ENCODE data around the gene SLC39A10.
"Not testable (repeated sequence)": the region's sequence is repeated elsewhere in the genome, so short reads cannot be mapped to it uniquely, and the experiment has no call there.

Gene SLC39A10

DNA sequence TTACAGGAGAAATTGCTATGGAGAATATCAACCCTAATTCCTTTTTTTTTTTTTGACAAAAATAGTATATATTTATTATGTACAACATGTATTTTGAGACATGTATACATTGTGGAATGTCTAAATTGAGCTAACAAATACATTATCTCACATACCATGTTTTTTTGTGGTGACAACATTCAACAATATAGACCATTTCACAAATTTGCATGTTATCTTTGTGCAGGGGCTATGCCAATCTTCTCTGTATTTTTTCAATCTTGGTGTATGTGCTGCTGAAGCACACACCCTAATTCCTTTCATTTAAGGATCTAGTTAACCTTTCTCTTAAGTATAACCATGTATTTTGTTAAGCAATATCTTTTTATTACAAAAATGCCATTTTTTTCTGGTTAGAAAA is 13.2 kb downstream of the SLC39A10 start:
- DNase-seq (ENCODE audit: low spot score) = no peak
- no peak for FAIRE-seq

GRCh38 chr2:195671563-195671962 is 14.5 kb downstream of the SLC39A10 start:
- DNase-seq (ENCODE audit: low spot score) (no peak), FAIRE-seq (no peak)

DNA sequence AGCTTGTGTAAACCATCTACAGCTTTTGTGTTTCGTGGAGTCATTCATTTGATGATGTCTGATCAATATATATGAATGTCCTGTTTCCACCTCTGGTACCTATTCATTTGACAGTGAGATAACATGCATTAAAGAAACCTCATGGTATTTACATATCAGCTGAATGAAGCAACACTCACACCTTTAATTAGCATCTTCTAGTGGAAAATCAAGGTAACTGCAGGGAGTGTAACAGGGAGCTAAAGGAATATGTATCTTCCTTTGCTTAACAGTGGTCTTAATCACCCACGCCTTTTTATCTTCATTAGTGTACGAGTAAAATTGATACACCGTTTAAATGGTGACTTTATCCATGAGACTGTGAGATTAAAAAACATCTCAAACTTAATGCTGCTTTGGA is 15.6 kb downstream of the SLC39A10 start:
- FAIRE-seq (no peak), DNase-seq (ENCODE audit: low spot score) (no peak)

GRCh38 chr2:195674491-195675221 is 17.6 kb downstream of the SLC39A10 start:
- FAIRE-seq = no peak
- no peak for DNase-seq (ENCODE audit: low spot score)

- DNase-seq (ENCODE audit: low spot score) (no peak), FAIRE-seq (no peak)
Measured at GRCh38 chr2:195675783-195676427, 18.9 kb downstream of the SLC39A10 start.

DNA sequence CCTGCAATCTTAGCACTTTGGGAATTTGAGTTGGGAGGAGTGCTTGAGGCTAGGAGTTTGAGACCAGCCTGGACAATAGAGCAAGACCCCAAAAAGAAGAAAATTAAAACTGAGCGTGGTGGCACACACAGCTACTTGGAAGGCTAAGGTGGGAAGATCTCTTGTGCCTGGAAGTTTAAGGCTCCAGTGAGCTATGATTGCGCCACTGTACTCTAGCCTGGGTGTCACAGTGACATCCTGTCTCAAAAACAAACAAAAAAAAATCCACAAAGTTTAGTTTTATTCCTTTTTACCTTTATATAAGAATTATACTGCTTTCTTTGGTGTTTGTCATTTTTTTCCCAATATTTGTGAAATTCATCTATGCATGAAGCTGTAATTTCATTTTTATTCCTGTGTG is 20.3 kb downstream of the SLC39A10 start:
- DNase-seq (ENCODE audit: low spot score) = no peak
- no peak for FAIRE-seq

DNA sequence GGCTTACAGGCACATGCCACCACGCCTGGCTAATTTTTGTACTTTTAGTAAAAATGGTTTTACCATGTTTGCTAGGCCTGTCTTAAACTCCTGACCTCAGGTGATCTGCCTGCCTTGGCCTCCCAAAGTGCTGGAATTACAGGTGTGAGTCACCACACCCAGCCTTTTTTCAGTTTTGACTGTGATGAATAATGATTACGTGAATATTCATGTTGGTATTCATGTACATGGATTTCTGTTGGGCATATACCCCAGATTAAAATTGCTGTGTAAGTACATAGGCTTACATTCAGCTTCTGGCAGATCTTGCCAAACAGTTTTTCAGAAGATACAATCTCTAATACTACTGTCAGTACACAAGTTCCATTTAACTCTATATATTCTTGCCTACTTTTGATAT is 20.9 kb downstream of the SLC39A10 start:
- FAIRE-seq = no peak
- no peak for DNase-seq (ENCODE audit: low spot score)

- DNase-seq (ENCODE audit: low spot score) (no peak), FAIRE-seq (no peak)
Measured at GRCh38 chr2:195682077-195682476, 25.1 kb downstream of the SLC39A10 start.

- DNase-seq (ENCODE audit: low spot score) (no peak), FAIRE-seq (no peak)
Measured at GRCh38 chr2:195683174-195683573, 26.1 kb downstream of the SLC39A10 start.

DNA sequence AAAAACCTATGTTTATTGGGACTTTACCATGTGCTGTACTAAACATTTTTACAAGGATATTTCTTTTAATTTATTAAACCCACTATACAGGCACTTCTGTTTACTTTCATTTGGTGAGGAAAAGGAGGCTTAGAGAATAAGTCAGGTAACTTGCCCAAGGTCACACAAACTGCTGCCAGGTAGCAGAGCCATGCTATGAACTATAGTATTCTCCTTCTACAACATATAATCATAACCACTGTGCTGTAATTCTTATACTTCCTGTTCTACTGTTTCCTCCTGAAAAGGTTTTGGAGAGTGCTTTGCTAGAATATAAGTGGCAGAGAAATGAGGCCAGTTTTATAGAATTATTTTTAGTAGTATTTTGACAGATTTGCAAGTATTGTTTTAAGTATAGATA is 29.5 kb downstream of the SLC39A10 start:
- FAIRE-seq = no peak
- DNase-seq (ENCODE audit: low spot score) = no peak

- DNase-seq (ENCODE audit: low spot score) (no peak), FAIRE-seq (no peak)
Measured at GRCh38 chr2:195687320-195688086, 30.5 kb downstream of the SLC39A10 start.

DNA sequence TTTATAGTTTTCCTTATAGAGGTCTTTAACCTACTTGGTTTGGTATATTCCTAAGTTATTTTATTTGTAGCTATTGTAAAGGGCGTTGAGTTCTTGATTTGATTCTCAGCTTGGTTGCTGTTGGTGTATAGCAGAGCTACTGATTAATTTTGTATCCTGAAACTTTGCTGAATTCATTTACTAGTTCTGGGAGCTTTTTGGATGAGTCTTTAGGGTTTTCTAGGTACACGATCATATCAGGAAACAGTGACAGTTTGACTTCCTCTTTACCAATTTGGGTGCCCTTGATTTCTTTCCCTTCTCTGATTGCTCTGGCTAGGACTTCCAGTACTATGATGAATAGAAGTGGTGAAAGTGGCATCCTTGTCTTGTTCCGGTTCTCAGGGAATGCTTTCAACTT is 35.5 kb downstream of the SLC39A10 start:
- DNase-seq (ENCODE audit: low spot score); FAIRE-seq: not testable (repeated sequence)

- DNase-seq (ENCODE audit: low spot score) = no peak
Measured at GRCh38 chr2:195694553-195694952, 37.5 kb downstream of the SLC39A10 start.

DNA sequence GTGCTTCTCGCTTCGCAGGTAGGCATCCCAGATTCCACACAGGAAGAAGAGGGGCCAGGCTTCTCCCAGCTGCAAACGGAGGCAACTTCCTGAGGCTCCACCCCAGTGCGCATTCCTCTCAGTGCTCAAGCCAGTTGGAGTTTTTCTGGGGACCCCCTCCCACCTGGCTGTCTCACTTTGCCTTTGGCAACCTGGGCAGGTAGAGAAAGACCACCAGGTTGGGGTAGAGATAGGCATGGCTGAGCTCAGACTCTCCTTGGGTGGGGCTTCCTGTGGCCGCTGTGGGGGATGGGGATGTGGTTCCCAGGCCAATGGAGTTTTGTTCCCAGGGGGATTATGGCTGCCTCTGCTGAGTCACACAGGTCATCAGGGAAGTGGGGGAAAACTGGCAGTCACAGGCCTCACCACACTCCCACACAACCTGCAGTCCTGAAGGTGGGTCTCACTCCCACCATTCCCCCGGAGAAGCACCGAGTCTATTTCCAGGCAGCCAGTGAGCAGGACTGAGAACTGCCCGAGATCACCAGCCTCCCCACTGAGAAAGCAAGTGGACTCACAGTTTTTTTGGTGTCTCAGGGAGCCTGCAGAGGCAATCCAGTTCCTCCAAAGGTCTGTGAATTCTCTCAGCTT is 38.1 kb downstream of the SLC39A10 start:
- FAIRE-seq (no peak), DNase-seq (ENCODE audit: low spot score) (peak; percentile 5)

More at GRCh38 chr2:195694553-195694952, 37.5 kb downstream of the SLC39A10 start:
- FAIRE-seq = no peak

GRCh38 chr2:195696012-195696411 is 39.0 kb downstream of the SLC39A10 start:
- FAIRE-seq = no peak
- DNase-seq (ENCODE audit: low spot score) = no peak

DNA sequence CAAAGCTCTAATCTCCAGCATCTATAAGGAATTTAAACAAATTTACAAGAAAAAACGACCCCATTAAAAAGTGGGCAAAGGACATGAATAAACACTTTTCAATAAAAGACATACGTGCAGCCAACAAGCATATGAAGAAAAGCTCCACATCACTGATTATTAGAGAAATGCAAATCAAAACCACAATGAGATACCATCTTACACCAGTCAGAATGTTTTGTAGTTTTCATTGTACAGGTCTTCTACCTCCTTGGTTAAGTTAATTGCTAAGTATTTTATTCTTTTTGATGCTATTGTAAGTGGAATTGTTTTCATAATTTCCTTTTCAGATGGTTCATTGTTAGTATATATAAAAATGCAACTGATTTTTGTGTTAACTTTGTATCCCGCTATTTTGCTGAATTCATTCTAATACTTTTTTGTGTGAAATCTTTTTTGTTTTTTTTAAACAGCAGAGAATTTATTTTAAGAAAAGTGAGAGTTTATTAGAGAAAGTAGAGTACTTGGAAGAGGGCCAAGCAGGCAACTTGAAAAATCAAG is 40.7 kb downstream of the SLC39A10 start:
- DNase-seq (ENCODE audit: low spot score) (no peak), FAIRE-seq (no peak)

GRCh38 chr2:195700480-195700879 is 43.5 kb downstream of the SLC39A10 start:
- no peak for FAIRE-seq

GRCh38 chr2:195706161-195706900 is 49.3 kb downstream of the SLC39A10 start:
- no peak for DNase-seq (ENCODE audit: low spot score)
- FAIRE-seq = no peak

More at GRCh38 chr2:195700480-195700879, 43.5 kb downstream of the SLC39A10 start:
- DNase-seq (ENCODE audit: low spot score) = no peak

DNA sequence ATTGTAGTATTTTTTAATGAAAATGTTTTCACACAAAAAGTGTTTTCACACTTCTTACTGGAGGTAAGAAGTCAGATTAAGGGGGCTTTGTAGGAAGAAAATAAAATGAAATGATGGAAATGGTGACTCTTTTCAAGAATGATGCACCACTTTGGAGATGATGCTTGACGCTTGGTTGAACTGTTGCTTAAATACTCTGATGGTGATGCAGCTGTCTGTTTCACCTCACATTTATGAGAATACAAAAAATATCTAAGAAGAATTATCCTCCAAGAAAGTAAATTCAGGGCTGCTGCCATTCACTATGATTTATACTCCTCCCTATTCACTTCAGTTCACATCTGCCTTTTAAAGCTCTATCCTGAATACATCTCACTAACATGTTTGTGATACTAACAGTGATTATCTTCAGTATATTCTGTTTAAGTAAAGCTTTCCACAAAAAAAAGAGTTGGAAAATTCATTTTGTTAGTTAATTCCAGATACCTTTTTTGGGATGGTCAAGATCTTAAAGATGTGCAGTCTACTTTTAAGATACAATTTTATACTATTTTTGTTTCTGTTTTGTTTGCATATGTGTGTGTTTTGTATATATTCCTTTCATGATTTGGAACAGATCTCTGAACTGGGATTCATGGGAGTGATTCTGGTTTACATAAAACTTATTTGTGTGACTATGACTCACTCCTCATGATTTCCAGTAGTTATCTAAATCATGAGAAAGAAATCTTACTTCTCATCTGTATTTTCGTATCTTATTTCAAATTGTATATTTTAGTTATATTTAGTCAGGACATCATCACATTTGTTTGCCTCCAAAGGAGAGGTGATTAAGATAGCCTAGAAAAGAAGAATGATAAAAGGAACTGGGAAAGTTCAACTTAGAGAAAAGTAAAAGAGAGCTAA is 53.1 kb downstream of the SLC39A10 start:
- no peak for FAIRE-seq
- DNase-seq (ENCODE audit: low spot score) = no peak

- FAIRE-seq = no peak
Measured at GRCh38 chr2:195711478-195711877, 54.5 kb downstream of the SLC39A10 start.

More at GRCh38 chr2:195711478-195711877, 54.5 kb downstream of the SLC39A10 start:
- no peak for DNase-seq (ENCODE audit: low spot score)
